Stimulated activated CD4-positive, alpha-beta T cell treated with anti-CD3 and anti-CD28 coated beads, Interleukin-12 subunit alpha, Interleukin-12 subunit beta, amount 100 ng/mL, for 24 hours (primary cell): ENCODE measurements around the gene KRT79.

Experiments
- DNase-seq, 2 experiments: peaks; one replicate each; pipeline ENCODE4 v3.0.0-alpha.2; 2020; ENCODE audit warnings: low read depth in 2 of 2

The KRT79 gene

GRCh38 chr12:52772188-52772587, 61.9 kb downstream of the KRT79 start:
- no peak for DNase-seq

GRCh38 chr12:52771505-52771904, 62.6 kb downstream of the KRT79 start:
- DNase-seq = no peak
